ENCODE data around the gene SQSTM1.
A peak's percentile ranks its signal among the peaks of the same experiment; 100 is the strongest.

The SQSTM1 gene

GRCh38 chr5:179798144-179798770 lies 22.4 kb upstream of the SQSTM1 start:
- TF ChIP-seq CTCF (IDR thresholded peaks at IDR 0.05; ENCODE audit: low read depth, low read length, missing control alignments), result no peak
- DNase-seq (ENCODE audit: low read depth), result no peak
- no peak overlapping the region for H3K4me3 ChIP-seq (ENCODE audit: low read depth, low read length)

GRCh38 chr5:179798771-179799643 lies 21.7 kb upstream of the SQSTM1 start:
- DNase-seq (ENCODE audit: low read depth), result no peak
- no peak overlapping the region for H3K4me3 ChIP-seq (ENCODE audit: low read depth, low read length)
- TF ChIP-seq CTCF (IDR thresholded peaks at IDR 0.05; ENCODE audit: low read depth, low read length, missing control alignments), result no peak

- DNase-seq (ENCODE audit: low read depth), result no peak
- TF ChIP-seq CTCF (IDR thresholded peaks at IDR 0.05; ENCODE audit: low read depth, low read length, missing control alignments), result no peak
- H3K4me3 ChIP-seq (ENCODE audit: low read depth, low read length), result no peak overlapping the region
Measured at GRCh38 chr5:179799644-179799973, 21.1 kb upstream of the SQSTM1 start.

GRCh38 chr5:179800071-179800695 lies 20.5 kb upstream of the SQSTM1 start:
- TF ChIP-seq CTCF (IDR thresholded peaks at IDR 0.05; ENCODE audit: low read depth, low read length, missing control alignments), result no peak
- H3K4me3 ChIP-seq (ENCODE audit: low read depth, low read length), result no peak overlapping the region
- DNase-seq (ENCODE audit: low read depth), result no peak

GRCh38 chr5:179800696-179801201 lies 20.0 kb upstream of the SQSTM1 start:
- no peak overlapping the region for H3K4me3 ChIP-seq (ENCODE audit: low read depth, low read length)
- no peak for TF ChIP-seq CTCF (IDR thresholded peaks at IDR 0.05; ENCODE audit: low read depth, low read length, missing control alignments)
- DNase-seq (ENCODE audit: low read depth), result no peak

GRCh38 chr5:179801304-179802206 lies 19.1 kb upstream of the SQSTM1 start:
- TF ChIP-seq CTCF (IDR thresholded peaks at IDR 0.05; ENCODE audit: low read depth, low read length, missing control alignments), result peak; percentile 81
- no peak overlapping the region for H3K4me3 ChIP-seq (ENCODE audit: low read depth, low read length)
- no peak for DNase-seq (ENCODE audit: low read depth)
